K562 (cell line): ENCODE results near the gene IQCK. TPM values are rescaled to one million over a fixed set of nuclear protein-coding genes. Genes with fewer than 3 reads are reported as not detected.

Experiments
- ATAC-seq: fragments of 200-7000 bp; cut with Tn5 transposase; 3 replicates; pipeline ENCODE4 v1.9.1; 2020; ENCODE audit warnings: moderate library complexity
- BruUV-seq: library from RNA; stranded (reverse); fragments of 400-500 nt; replicated peaks from 2 replicates; lab custom pipeline; 2021; lab: Mats Ljungman, UMichigan
- CTCF ChIA-PET: fragments of 300-600 bp; formaldehyde crosslinking; extraction: SDS; loops from one replicate; lab custom pipeline; 2021; ENCODE audit warnings: low intra/inter-chr PET ratio; lab: Yijun Ruan, JAX
- POLR2A ChIA-PET: fragments of 300-600, 350-650 bp; sonication (Branson Sonifier 250); formaldehyde crosslinking; extraction: SDS; loops from one replicate; lab custom pipeline; 2021; ENCODE audit warnings: antibody characterized with exemption, inconsistent platforms; lab: Yijun Ruan, JAX
- DNase-seq, 4 experiments: peaks; one replicate each; pipeline versions ENCODE4 v3.0.0 to v3.0.0-alpha.2; 2011 to 2018; ENCODE audit warnings: low spot score in 3 of 4, mixed read lengths in 3 of 4; ENCODE audit errors: extremely low read depth in 1 of 4
- FAIRE-seq: peaks from 2 replicates; lab custom pipeline; 2011; peaks lifted over from hg19 to GRCh38; lab: Jason Lieb, UNC
- H2AFZ ChIP-seq: 2 replicates; pipeline ENCODE4 v1.6.0; 2011; ENCODE audit warnings: low read depth, low read length, control low read depth, inconsistent platforms
- H3K27ac ChIP-seq: fragments of 200-600 bp; 3 replicates; pipeline ENCODE4 v1.8.0; 2011; ENCODE audit warnings: low read depth, mild to moderate bottlenecking, control low read depth, inconsistent platforms, low read length, moderate library complexity, mixed read lengths; ENCODE audit errors: extremely low read depth
- H3K27me3 ChIP-seq, 2 experiments: fragments of 300-600 bp in 1 of 2; 2 replicates in 1 of 2; 3 replicates in 1 of 2; pipeline versions ENCODE4 v1.6.0 to v1.8.0; 2011; ENCODE audit warnings: inconsistent platforms in 2 of 2, low read length in 2 of 2, mild to moderate bottlenecking in 1 of 2, mixed read lengths in 1 of 2, moderate library complexity in 1 of 2; ENCODE audit not compliant: control insufficient read depth in 2 of 2, insufficient read depth in 2 of 2
- H3K36me3 ChIP-seq: fragments of 300-600 bp; 3 replicates; pipeline ENCODE4 v1.8.0; 2011; ENCODE audit warnings: mild to moderate bottlenecking, low read length, inconsistent platforms; ENCODE audit not compliant: control insufficient read depth, insufficient read depth
- H3K4me1 ChIP-seq, 2 experiments: fragments of 200-600 bp in 1 of 2; replicated peaks in 1 of 2; 2 replicates in 1 of 2; 3 replicates in 1 of 2; pipeline versions ENCODE4 v1.5.1 to v1.8.0; 2011; ENCODE audit warnings: inconsistent platforms in 2 of 2, low read length in 2 of 2, mild to moderate bottlenecking in 1 of 2, mixed read lengths in 1 of 2, moderate library complexity in 1 of 2; ENCODE audit not compliant: control insufficient read depth in 2 of 2, insufficient read depth in 2 of 2
- H3K4me2 ChIP-seq: 2 replicates; pipeline ENCODE4 v1.6.1; 2011; ENCODE audit warnings: low read length, control low read depth, inconsistent platforms, mixed read lengths; ENCODE audit not compliant: insufficient read depth
- H3K4me3 ChIP-seq: fragments of 200-600 bp; sonication (generic), shearing (Covaris generic); 2 replicates; pipeline ENCODE4 v1.5.1; 2016; ENCODE audit warnings: control low read depth, inconsistent platforms
- H3K79me2 ChIP-seq: fragments of 200-600 bp; 3 replicates; pipeline ENCODE4 v1.8.0; 2011; ENCODE audit warnings: low read length, inconsistent platforms; ENCODE audit not compliant: control insufficient read depth, insufficient read depth
- H3K9ac ChIP-seq, 2 experiments: 2 replicates each; pipeline versions ENCODE4 v1.6.0 to v1.6.1; 2011; ENCODE audit warnings: low read depth in 2 of 2, low read length in 2 of 2, control low read depth in 1 of 2, inconsistent platforms in 1 of 2, mild to moderate bottlenecking in 1 of 2, mixed read lengths in 1 of 2; ENCODE audit not compliant: insufficient read depth in 1 of 2
- H3K9me1 ChIP-seq: one replicate; pipeline ENCODE4 v1.6.0; 2011; ENCODE audit warnings: inconsistent platforms, mild to moderate bottlenecking, low read length, moderate library complexity; ENCODE audit not compliant: control insufficient read depth, insufficient read depth
- H3K9me3 ChIP-seq: replicated peaks from 2 replicates; pipeline ENCODE4 v1.5.1; 2011; ENCODE audit warnings: low read depth, low read length, inconsistent platforms; ENCODE audit not compliant: control insufficient read depth, insufficient read depth
- H4K20me1 ChIP-seq: replicated peaks from 2 replicates; pipeline ENCODE4 v1.6.1; 2011; ENCODE audit warnings: low read length, inconsistent platforms, mixed read lengths; ENCODE audit not compliant: control insufficient read depth, insufficient read depth
- ARID1B ChIP-seq: fragments of 450-650 bp; IDR thresholded peaks from 2 replicates; pipeline ENCODE4 v1.6.1; 2016; ENCODE audit warnings: antibody characterized with exemption, mild to moderate bottlenecking, inconsistent platforms
- CBFA2T3 ChIP-seq: fragments of 450-650 bp; IDR thresholded peaks from 2 replicates; pipeline ENCODE4 v1.6.1; 2017
- FOSL1 ChIP-seq: fragments of 200-800 bp; sonication (Bioruptor generic); conservative IDR thresholded peaks from 2 replicates; pipeline ENCODE4 v1.6.1; 2016; ENCODE audit warnings: missing genetic modification characterization, missing compliant biosample characterization
- KDM1A ChIP-seq, 2 experiments: fragments of 450-650 bp; IDR thresholded peaks; 2 replicates each; pipeline ENCODE4 v1.6.1; 2016; ENCODE audit warnings: mild to moderate bottlenecking in 2 of 2
- NCOR1 ChIP-seq: fragments of 450-650 bp; IDR thresholded peaks from 2 replicates; pipeline ENCODE4 v1.6.1; 2016; ENCODE audit warnings: mild to moderate bottlenecking, moderate library complexity
- NELFE ChIP-seq: IDR thresholded peaks from 2 replicates; pipeline ENCODE4 v1.6.1; 2011; ENCODE audit warnings: mild to moderate bottlenecking; ENCODE audit not compliant: insufficient read depth, insufficient read length
- POU5F1 ChIP-seq: fragments of 150-350 bp; IDR thresholded peaks from 2 replicates; pipeline ENCODE4 v1.6.1; 2014; ENCODE audit warnings: borderline replicate concordance, low read length, low read depth, mild to moderate bottlenecking; ENCODE audit not compliant: partially characterized antibody
- SLC30A9 ChIP-seq: fragments of 250-450 bp; sonication (Bioruptor Pico); IDR thresholded peaks from 2 replicates; pipeline ENCODE4 v1.8.0; 2022; ENCODE audit warnings: mild to moderate bottlenecking, moderate library complexity
- SMAD1 ChIP-seq: fragments of 150-350 bp; IDR thresholded peaks from 2 replicates; pipeline ENCODE4 v1.6.1; 2014; ENCODE audit warnings: low read length, low read depth; ENCODE audit not compliant: partially characterized antibody
- SMARCE1 ChIP-seq: fragments of 450-650 bp; IDR thresholded peaks from 2 replicates; pipeline ENCODE4 v1.7.1; 2016; ENCODE audit warnings: mild to moderate bottlenecking
- UBTF ChIP-seq, 2 experiments: IDR thresholded peaks; 2 replicates each; pipeline ENCODE4 v1.6.1; 2012; ENCODE audit warnings: improper control_type of control experiment in 2 of 2, low read depth in 2 of 2, low read length in 2 of 2, borderline replicate concordance in 1 of 2
- ZFP1 ChIP-seq: fragments of 450-650 bp; formaldehyde crosslinking; IDR thresholded peaks from 2 replicates; pipeline ENCODE4 v1.4.0; 2020; ENCODE audit warnings: mild to moderate bottlenecking, mixed read lengths
- ZNF24 ChIP-seq: fragments of 450-650 bp; IDR thresholded peaks from 2 replicates; pipeline ENCODE4 v1.6.1; 2016
- ZNF41 ChIP-seq: fragments of 250-450 bp; sonication (Bioruptor Pico); conservative IDR thresholded peaks from 2 replicates; pipeline ENCODE4 v1.4.0; 2020; ENCODE audit warnings: mild to moderate bottlenecking
- WGBS: fragments of 100-300 bp; shearing (Covaris generic); methylation state at CpG from one replicate; pipeline ENCODE4 v1.1.6; 2016; ENCODE audit warnings: low coverage, mixed read lengths; ENCODE audit not compliant: insufficient coverage; ENCODE audit errors: missing lambda C conversion rate; 5-methylcytosine and 5-hydroxymethylcytosine counted together
- in situ Hi-C: fragments of 300-500 bp; cut with MboI; formaldehyde crosslinking; loops from 4 replicates; pipeline ENCODE4 v1.15.0; 2018; ENCODE audit warnings: inconsistent platforms, mixed read lengths
- intact Hi-C: fragments of 100-400 bp; cut with micrococcal nuclease; formaldehyde crosslinking; loops from 2 replicates; pipeline ENCODE4 v1.14.2; 2022
- polyA plus RNA-seq, 8 experiments: library from polyadenylated mRNA; depleted of rRNA in 4 of 8; stranded (reverse) in 5 of 8; unstranded in 3 of 8; fragments of >200 nt; fragmentation: Nextera tagmentation in 2 of 8; fragmentation: Illumina TruSeq in 1 of 8; extraction: Ambion mirVana in 2 of 8; extraction: Trizol in 1 of 8; gene quantifications; 2 replicates each; pipeline versions ENCODE4 v1.2.1 to v1.2.3, GENCODE V29; 2011 to 2014; ENCODE audit warnings: inconsistent platforms in 1 of 8, missing spikeins in 1 of 8
- total RNA-seq, 7 experiments: library from RNA; depleted of rRNA in 6 of 7; stranded (reverse); fragments of >200 nt in 6 of 7; fragmentation: Illumina TruSeq in 2 of 7; extraction: Trizol in 2 of 7; gene quantifications; 2 replicates each; pipeline versions ENCODE4 v1.2.1 to v1.2.3, GENCODE V29; 2011 to 2021; ENCODE audit warnings: low replicate concordance in 1 of 7
- TF ChIP-seq, protein P1 (sequence below): sonication (generic); IDR thresholded peaks from 2 replicates; pipeline ENCODE4 v1.6.1; 2016

IQCK gene
- total and polyA plus RNA-seq, 9 of the 15 experiments (the other 6 are each of a cell fraction or from before 2014, with no cell fraction given): 5.2 to 12.2 (median 7.3) TPM

DNA sequence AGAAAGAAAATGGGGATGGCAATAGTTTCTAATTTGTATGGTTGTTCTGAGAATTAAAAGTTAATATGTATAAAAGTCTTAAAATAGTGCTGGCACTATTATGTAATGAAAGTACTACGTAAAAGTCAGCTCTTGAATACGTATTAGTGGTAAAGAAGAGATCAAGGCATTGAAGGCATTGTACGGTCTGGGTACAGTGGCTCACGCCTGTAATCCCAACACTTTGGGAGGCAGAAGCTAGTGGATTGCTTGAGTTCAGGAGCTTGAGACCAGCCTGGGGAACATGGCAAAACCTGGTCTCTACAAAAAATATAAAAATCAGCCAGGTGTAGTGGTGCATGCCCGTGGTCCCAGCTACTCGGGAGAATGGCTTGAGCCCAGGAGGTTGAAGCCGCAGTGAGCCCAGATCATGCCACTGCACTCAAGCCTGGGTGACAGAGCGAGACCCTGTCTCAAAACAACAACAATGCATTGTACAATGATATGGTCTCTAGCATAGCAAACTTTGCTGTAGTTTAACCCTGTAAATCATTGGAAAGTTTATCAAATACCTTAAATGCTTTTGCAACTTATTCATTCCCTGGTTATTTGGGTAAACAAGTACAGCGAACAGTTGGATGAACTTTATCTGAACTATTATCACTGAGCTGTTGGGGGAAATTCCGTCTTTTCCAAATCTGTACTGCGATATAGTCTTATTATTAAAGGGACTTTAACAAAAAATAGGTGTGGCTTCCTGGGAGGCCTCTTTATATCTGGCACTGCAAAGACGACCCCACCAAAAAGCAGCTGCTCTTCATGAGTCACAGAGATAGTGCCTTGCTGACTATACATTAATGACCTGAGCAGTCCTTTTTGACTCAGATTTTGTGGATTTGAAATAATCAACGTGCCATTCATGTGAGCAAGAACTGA lies 93.0 kb downstream of the IQCK start:
- Histone ChIP-seq H3K9me3 (no peaks in the 10 kb centered on the region), H3K4me1 (no peaks in the 10 kb centered on the region), H3K9ac (no peak overlapping the region), H3K79me2 (no peaks in the 10 kb centered on the region), H3K4me2 (no peak overlapping the region), H3K9me1 (no peaks in the 10 kb centered on the region), H3K4me3 (no peak overlapping the region), H2AFZ (no peak overlapping the region), H3K36me3 (no peaks in the 10 kb centered on the region), H3K27me3 (no peaks in the 10 kb centered on the region; a peak in 2 of 5 replicates), H3K27ac (no peak overlapping the region), H4K20me1 (no peaks in the 10 kb centered on the region)
- BruUV-seq: no TSS peak
- ATAC-seq (no peak), DNase-seq (peak in 1 of 4 experiments; percentile 12), FAIRE-seq (no peak)
- TF ChIP-seq, protein P1, sequence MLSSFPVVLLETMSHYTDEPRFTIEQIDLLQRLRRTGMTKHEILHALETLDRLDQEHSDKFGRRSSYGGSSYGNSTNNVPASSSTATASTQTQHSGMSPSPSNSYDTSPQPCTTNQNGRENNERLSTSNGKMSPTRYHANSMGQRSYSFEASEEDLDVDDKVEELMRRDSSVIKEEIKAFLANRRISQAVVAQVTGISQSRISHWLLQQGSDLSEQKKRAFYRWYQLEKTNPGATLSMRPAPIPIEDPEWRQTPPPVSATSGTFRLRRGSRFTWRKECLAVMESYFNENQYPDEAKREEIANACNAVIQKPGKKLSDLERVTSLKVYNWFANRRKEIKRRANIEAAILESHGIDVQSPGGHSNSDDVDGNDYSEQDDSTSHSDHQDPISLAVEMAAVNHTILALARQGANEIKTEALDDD: no peak
- TF ChIP-seq SMAD1: no peak
- TF ChIP-seq POU5F1: no peak
- TF ChIP-seq SMARCE1: no peak
- TF ChIP-seq KDM1A (IDR thresholded peaks at IDR 0.05): 0 out of 4 replicates have a peak, but pooled peaks of 1 of the 2 experiments have one; percentile 8
- peak; percentile 36; the same call in 1 of the 2 replicates for TF ChIP-seq FOSL1 (tag)
- peak; percentile 24; the same call in 1 of the 2 replicates for TF ChIP-seq ARID1B
- no peak for TF ChIP-seq ZNF24
- TF ChIP-seq SLC30A9 (CRISPR knock-in tag): no peak
- 0 out of 2 replicates have a peak, but pooled peaks have one; percentile 8 for TF ChIP-seq NCOR1
- TF ChIP-seq ZNF41 (CRISPR knock-in tag): no peak
- no peak for TF ChIP-seq UBTF (IDR thresholded peaks at IDR 0.05; ENCODE audit: borderline replicate concordance in 1 of 2, low read depth in 2 of 2, low read length in 2 of 2)
- no peak for TF ChIP-seq NELFE
- peak; percentile 49 for TF ChIP-seq CBFA2T3
- no peak for TF ChIP-seq ZFP1
- in situ Hi-C loops: no loop called here
- ChIA-PET POLR2A (interaction anchor here (1.0 kb wide), 1 partner anchor 285 kb away, joined by 3 read pairs; no protein-coding TSS in a partner anchor), CTCF (no interaction called here)
- 23% methylated on average over 13 of the region's 13 CpGs for WGBS
- intact Hi-C loops: no loop called here
